H1 (cell line): Measurements from ENCODE around the gene WDR93. TPM values are rescaled to one million over a fixed set of nuclear protein-coding genes. Genes with fewer than 3 reads are reported as not detected.

Experiments used
- ATF2 ChIP-seq: IDR thresholded peaks from 2 replicates; pipeline ENCODE4 v1.6.1; 2012; ENCODE audit warnings: low read length, inconsistent platforms
- CHD7 ChIP-seq: fragments of 300-600 bp; sonication (generic); IDR thresholded peaks from 2 replicates; pipeline ENCODE4 v1.7.1; 2012; ENCODE audit warnings: low read length, moderate library complexity, mild to moderate bottlenecking, inconsistent platforms; ENCODE audit not compliant: insufficient replicate concordance
- HDAC2 ChIP-seq, 2 experiments: fragments of 300-600 bp in 1 of 2; sonication (generic) in 1 of 2; IDR thresholded peaks; 2 replicates each; pipeline ENCODE4 v1.6.1; 2011 to 2012; ENCODE audit warnings: low read depth in 2 of 2, low read length in 2 of 2, mild to moderate bottlenecking in 2 of 2, moderate library complexity in 2 of 2, borderline replicate concordance in 1 of 2, inconsistent platforms in 1 of 2
- KDM5A ChIP-seq: fragments of 200-600 bp; IDR thresholded peaks from 2 replicates; pipeline ENCODE4 v1.7.1; 2012; ENCODE audit warnings: mild to moderate bottlenecking, low read length, inconsistent platforms, mixed read lengths
- MAX ChIP-seq: IDR thresholded peaks from 2 replicates; pipeline ENCODE4 v1.6.1; 2012; ENCODE audit warnings: inconsistent platforms
- RFX5 ChIP-seq: IDR thresholded peaks from 2 replicates; pipeline ENCODE4 v1.6.1; 2011; ENCODE audit warnings: low read depth, low read length, improper control_type of control experiment, borderline replicate concordance
- RXRA ChIP-seq: IDR thresholded peaks from 2 replicates; pipeline ENCODE4 v1.6.1; 2011; ENCODE audit warnings: low read depth, mild to moderate bottlenecking, low read length, moderate library complexity; ENCODE audit not compliant: insufficient read depth
- SP1 ChIP-seq: IDR thresholded peaks from 2 replicates; pipeline ENCODE4 v1.6.1; 2011; ENCODE audit warnings: low read depth, low read length
- TAF7 ChIP-seq: optimal IDR thresholded peaks from 2 replicates; pipeline ENCODE3; 2011; ENCODE audit warnings: low read depth, mild to moderate bottlenecking, inconsistent platforms, low read length, moderate library complexity, borderline replicate concordance
- polyA plus RNA-seq, 7 experiments: library from polyadenylated mRNA; depleted of rRNA in 3 of 7; stranded (reverse) in 5 of 7; unstranded in 2 of 7; fragments of >200 nt in 5 of 7; fragments of 200-250 nt in 2 of 7; gene quantifications; 1 replicate in 5 of 7; 2 replicates in 1 of 7; 4 replicates in 1 of 7; pipeline versions ENCODE4 v1.2.1 to v1.2.3, GENCODE V29; 2011 to 2013; ENCODE audit warnings: missing spikeins in 2 of 7, mixed read lengths in 2 of 7
- total RNA-seq: library from RNA; stranded (reverse); fragmentation: NEBNext Ultra II Directional; extraction: Animal tissue kit (Norgen Biotek cat#: 25700); gene quantifications from 2 replicates; pipeline ENCODE4 v1.2.1, GENCODE V29; 2021

Gene WDR93
- total and polyA plus RNA-seq, 2 of the 8 experiments (the other 6 are each of a cell fraction or from before 2014, with no cell fraction given): 0.03 TPM; not detected in 1

- no peak for TF ChIP-seq CHD7
- no peak for TF ChIP-seq TAF7
- TF ChIP-seq HDAC2 (IDR thresholded peaks at IDR 0.05; ENCODE audit: borderline replicate concordance in 1 of 2, low read depth in 2 of 2, low read length in 2 of 2): no peak
- TF ChIP-seq MAX: no peak
- TF ChIP-seq ATF2: no peak
- no peak for TF ChIP-seq KDM5A
- no peak for TF ChIP-seq RXRA
- TF ChIP-seq SP1: no peak
- no peak for TF ChIP-seq RFX5
These were observed 66.3 kb downstream of the WDR93 start (continued) for GRCh38 chr15:89756897-89757296.
